ENCODE data around the gene SLC47A2.

SLC47A2 gene

DNA sequence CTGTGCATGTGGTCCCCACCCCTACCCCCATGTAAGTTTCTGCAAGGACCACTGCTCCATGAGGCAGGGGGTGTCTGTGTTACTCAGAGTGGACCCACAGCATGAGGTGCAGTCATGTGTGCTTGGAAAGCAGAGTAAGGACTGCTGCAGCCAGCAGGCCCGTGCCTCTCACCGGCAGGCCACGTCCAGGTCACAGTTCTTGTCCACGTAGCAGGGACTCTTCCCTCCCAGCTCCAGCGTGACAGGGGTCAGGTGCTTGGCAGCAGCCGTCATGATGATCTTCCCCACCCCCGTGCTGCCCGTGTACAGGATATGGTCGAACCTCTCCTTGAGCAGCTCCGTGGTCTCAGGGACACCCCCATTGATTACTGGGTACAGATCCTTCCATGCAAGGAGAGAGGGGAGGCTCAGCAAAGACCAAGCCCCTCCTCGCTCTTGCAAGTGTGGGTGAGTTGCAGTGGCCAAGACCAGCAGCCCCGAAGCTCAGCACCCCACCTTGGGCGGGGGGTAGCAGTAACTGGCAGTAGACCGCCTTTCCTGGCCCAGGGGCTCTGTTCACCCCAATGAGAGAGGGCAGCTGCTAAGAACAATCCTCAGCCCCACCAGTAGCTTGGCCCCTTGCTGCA is 25.6 kb upstream of the SLC47A2 start:
- no peak for DNase-seq (ENCODE audit: low read depth)
- no peak overlapping the region for H3K4me3 ChIP-seq (ENCODE audit: low read length)
- TF ChIP-seq, protein P1, sequence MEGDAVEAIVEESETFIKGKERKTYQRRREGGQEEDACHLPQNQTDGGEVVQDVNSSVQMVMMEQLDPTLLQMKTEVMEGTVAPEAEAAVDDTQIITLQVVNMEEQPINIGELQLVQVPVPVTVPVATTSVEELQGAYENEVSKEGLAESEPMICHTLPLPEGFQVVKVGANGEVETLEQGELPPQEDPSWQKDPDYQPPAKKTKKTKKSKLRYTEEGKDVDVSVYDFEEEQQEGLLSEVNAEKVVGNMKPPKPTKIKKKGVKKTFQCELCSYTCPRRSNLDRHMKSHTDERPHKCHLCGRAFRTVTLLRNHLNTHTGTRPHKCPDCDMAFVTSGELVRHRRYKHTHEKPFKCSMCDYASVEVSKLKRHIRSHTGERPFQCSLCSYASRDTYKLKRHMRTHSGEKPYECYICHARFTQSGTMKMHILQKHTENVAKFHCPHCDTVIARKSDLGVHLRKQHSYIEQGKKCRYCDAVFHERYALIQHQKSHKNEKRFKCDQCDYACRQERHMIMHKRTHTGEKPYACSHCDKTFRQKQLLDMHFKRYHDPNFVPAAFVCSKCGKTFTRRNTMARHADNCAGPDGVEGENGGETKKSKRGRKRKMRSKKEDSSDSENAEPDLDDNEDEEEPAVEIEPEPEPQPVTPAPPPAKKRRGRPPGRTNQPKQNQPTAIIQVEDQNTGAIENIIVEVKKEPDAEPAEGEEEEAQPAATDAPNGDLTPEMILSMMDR (conservative IDR thresholded peaks at IDR 0.05; ENCODE audit: low read length) = no peak

DNA sequence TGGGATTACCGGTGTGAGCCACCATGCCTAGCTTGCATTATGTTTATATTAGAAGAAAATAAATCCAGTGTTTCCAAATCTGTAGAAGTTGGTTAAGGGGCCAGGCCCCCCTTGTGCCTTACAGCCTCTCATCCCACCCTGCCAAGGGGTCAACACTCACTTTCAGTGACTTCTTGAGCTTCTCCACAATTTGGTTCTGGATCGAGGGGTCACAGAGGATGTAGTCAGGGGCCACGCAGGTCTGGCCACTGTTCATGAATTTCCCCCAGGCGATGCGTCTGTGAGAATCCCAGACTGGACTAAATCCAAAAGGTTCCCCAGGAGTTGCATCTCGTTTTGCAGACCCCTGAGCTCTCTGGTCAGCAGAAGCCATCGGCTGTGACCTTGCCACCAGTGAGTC is 24.5 kb upstream of the SLC47A2 start:
- no peak for DNase-seq (ENCODE audit: low read depth)
- TF ChIP-seq, protein P1 (conservative IDR thresholded peaks at IDR 0.05; ENCODE audit: low read length) = no peak
- no peak overlapping the region for H3K4me3 ChIP-seq (ENCODE audit: low read length)

- DNase-seq (ENCODE audit: low read depth) = no peak
- TF ChIP-seq, protein P1 (conservative IDR thresholded peaks at IDR 0.05; ENCODE audit: low read length) = no peak
- H3K4me3 ChIP-seq (ENCODE audit: low read length) = no peak overlapping the region
These were observed 23.1 kb upstream of the SLC47A2 start for GRCh38 chr17:19739241-19740201.

DNA sequence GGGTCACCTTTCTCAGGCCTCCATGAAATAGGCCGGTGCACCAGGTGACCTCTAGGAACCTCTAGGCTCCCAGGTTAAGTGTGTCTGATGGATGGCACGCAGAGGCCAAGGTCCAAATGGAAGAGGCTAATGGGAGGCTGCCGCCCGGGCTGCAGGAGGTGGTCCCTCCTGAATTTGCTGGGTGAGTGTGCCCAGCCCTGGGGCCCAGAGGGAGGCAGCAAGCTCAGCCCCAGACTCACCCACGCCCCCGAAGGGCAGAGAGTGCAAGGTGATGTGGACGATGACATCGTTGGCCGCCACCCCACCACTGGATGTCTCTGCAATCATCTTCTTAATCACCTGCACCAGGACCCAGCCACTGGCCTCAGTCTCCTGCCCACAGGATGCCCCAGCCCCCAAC is 22.4 kb upstream of the SLC47A2 start:
- no peak for DNase-seq (ENCODE audit: low read depth)
- TF ChIP-seq, protein P1 (conservative IDR thresholded peaks at IDR 0.05; ENCODE audit: low read length) = no peak

GRCh38 chr17:19738073-19738449 is 21.7 kb upstream of the SLC47A2 start:
- DNase-seq (ENCODE audit: low read depth) = no peak
- TF ChIP-seq, protein P1 (conservative IDR thresholded peaks at IDR 0.05; ENCODE audit: low read length) = no peak
- H3K4me3 ChIP-seq (ENCODE audit: low read length) = no peak overlapping the region

More for the DNA sequence above, 22.4 kb upstream of the SLC47A2 start:
- H3K4me3 ChIP-seq (ENCODE audit: low read length) = no peak overlapping the region

- TF ChIP-seq, protein P1 (conservative IDR thresholded peaks at IDR 0.05; ENCODE audit: low read length) = no peak
- no peak overlapping the region for H3K4me3 ChIP-seq (ENCODE audit: low read length)
- no peak for DNase-seq (ENCODE audit: low read depth)
These were observed 21.1 kb upstream of the SLC47A2 start for GRCh38 chr17:19737305-19738072.

All from AG10803 (cell line).